HuH-7 (cell line): ENCODE measurements around the gene CABP7.

Experiments used
- DNase-seq: peaks from one replicate; pipeline ENCODE4 v3.0.0; 2011; ENCODE audit warnings: low spot score

CABP7 gene

GRCh38 chr22:29702000-29702930, 17.5 kb upstream of the CABP7 start:
- no peak for DNase-seq

GRCh38 chr22:29702931-29703501, 16.8 kb upstream of the CABP7 start:
- no peak for DNase-seq

- no peak for DNase-seq
Measured at GRCh38 chr22:29703569-29704195, 16.1 kb upstream of the CABP7 start.

GRCh38 chr22:29704528-29705285, 15.1 kb upstream of the CABP7 start:
- peak; percentile 74 for DNase-seq

GRCh38 chr22:29705651-29706050, 14.2 kb upstream of the CABP7 start:
- no peak for DNase-seq

GRCh38 chr22:29706486-29706885, 13.3 kb upstream of the CABP7 start:
- DNase-seq, result no peak

GRCh38 chr22:29707010-29707409, 12.8 kb upstream of the CABP7 start:
- no peak for DNase-seq

GRCh38 chr22:29707471-29707870, 12.3 kb upstream of the CABP7 start:
- DNase-seq, result no peak

GRCh38 chr22:29710193-29710592, 9.6 kb upstream of the CABP7 start:
- DNase-seq, result no peak

- DNase-seq, result no peak
Measured at GRCh38 chr22:29710922-29711593, 8.7 kb upstream of the CABP7 start.

GRCh38 chr22:29712119-29712518, 7.7 kb upstream of the CABP7 start:
- DNase-seq, result no peak

GRCh38 chr22:29713156-29713727, 6.6 kb upstream of the CABP7 start:
- no peak for DNase-seq

- DNase-seq, result no peak
Measured at GRCh38 chr22:29715240-29715639, 4.6 kb upstream of the CABP7 start.

GRCh38 chr22:29715705-29716104, 4.1 kb upstream of the CABP7 start:
- DNase-seq, result no peak

- DNase-seq, result peak; percentile 92
Measured at GRCh38 chr22:29716814-29717545, 2.8 kb upstream of the CABP7 start.

GRCh38 chr22:29717789-29718188, 2.0 kb upstream of the CABP7 start:
- no peak for DNase-seq

GRCh38 chr22:29718949-29719898, 579 bp upstream of the CABP7 start:
- DNase-seq, result no peak

GRCh38 chr22:29720811-29721323, 1.1 kb downstream of the CABP7 start:
- no peak for DNase-seq

- DNase-seq, result no peak
Measured at GRCh38 chr22:29722151-29722550, 2.3 kb downstream of the CABP7 start.
